ENCODE data around the gene C5orf34.
A peak's percentile ranks its signal among the peaks of the same experiment; 100 is the strongest.
"Not testable (repeated sequence)": the region's sequence is repeated elsewhere in the genome, so short reads cannot be mapped to it uniquely, and the experiment has no call there.

C5orf34 gene

GRCh38 chr5:43514816-43515677 is at the start of gene C5orf34:
C5orf34 (minus strand) TSS chr5:43515148; CDS start chr5:43509339, 5,809 bp downstream.
- DNase-seq: peak; percentile 97

- DNase-seq: no peak
These were observed 49.4 kb upstream of the C5orf34 start for GRCh38 chr5:43564289-43564850.

- DNase-seq: no peak
These were observed 48.4 kb upstream of the C5orf34 start for GRCh38 chr5:43563321-43563720.

GRCh38 chr5:43561356-43561755 is 46.4 kb upstream of the C5orf34 start:
- no peak for DNase-seq

GRCh38 chr5:43560128-43560527 is 45.2 kb upstream of the C5orf34 start:
- DNase-seq: no peak

GRCh38 chr5:43556857-43557542 is 42.1 kb upstream of the C5orf34 start, which contains the start of gene PAIP1:
PAIP1 (minus strand) TSS chr5:43557077; CDS start chr5:43556846, 231 bp downstream.
- DNase-seq: peak; percentile 91

- DNase-seq: not testable (repeated sequence)
These were observed 41.6 kb upstream of the C5orf34 start for GRCh38 chr5:43556607-43556856.

- peak; percentile 62 for DNase-seq
These were observed 41.1 kb upstream of the C5orf34 start for GRCh38 chr5:43555895-43556606.

GRCh38 chr5:43554497-43554896 is 39.5 kb upstream of the C5orf34 start:
- no peak for DNase-seq

- DNase-seq: peak; percentile 11
These were observed 38.4 kb upstream of the C5orf34 start for GRCh38 chr5:43553381-43553780.

- DNase-seq: no peak
These were observed 36.8 kb upstream of the C5orf34 start for GRCh38 chr5:43551731-43552130.

- not testable (repeated sequence) for DNase-seq
These were observed 34.3 kb upstream of the C5orf34 start for GRCh38 chr5:43549272-43549671.

- DNase-seq: no peak
These were observed 33.4 kb upstream of the C5orf34 start for GRCh38 chr5:43548358-43548757.

- DNase-seq: no peak
These were observed 32.6 kb upstream of the C5orf34 start for GRCh38 chr5:43547532-43547931.

GRCh38 chr5:43543434-43543833 is 28.5 kb upstream of the C5orf34 start:
- DNase-seq: no peak

GRCh38 chr5:43540746-43541145 is 25.8 kb upstream of the C5orf34 start:
- DNase-seq: no peak

GRCh38 chr5:43536972-43537371 is 22.0 kb upstream of the C5orf34 start:
- DNase-seq: no peak

- no peak for DNase-seq
These were observed 18.7 kb upstream of the C5orf34 start for GRCh38 chr5:43533646-43534045.

GRCh38 chr5:43530648-43531047 is 15.7 kb upstream of the C5orf34 start:
- DNase-seq: no peak

GRCh38 chr5:43523662-43524072 is 8.7 kb upstream of the C5orf34 start:
- DNase-seq: no peak

GRCh38 chr5:43520615-43521014 is 5.7 kb upstream of the C5orf34 start:
- DNase-seq: no peak

- DNase-seq: peak; percentile 30
These were observed 715 bp upstream of the C5orf34 start for GRCh38 chr5:43515678-43516048.

- DNase-seq: peak; percentile 66
These were observed 505 bp downstream of the C5orf34 start for GRCh38 chr5:43514471-43514815.

GRCh38 chr5:43514025-43514424 is 923 bp downstream of the C5orf34 start:
- no peak for DNase-seq
